HepG2 (cell line): Measurements from ENCODE around the gene UNC13D. TPM values are rescaled to one million over a fixed set of nuclear protein-coding genes. Genes with fewer than 3 reads are reported as not detected.

Experiments used
- CHCHD3 ChIP-seq: sonication (generic); formaldehyde crosslinking; IDR thresholded peaks from 2 replicates; pipeline ENCODE4 v1.8.0; 2022; ENCODE audit warnings: mild to moderate bottlenecking, missing genetic modification reagents, moderate library complexity
- FIP1L1 ChIP-seq: fragments of 200-400 bp; formaldehyde crosslinking; IDR thresholded peaks from 2 replicates; pipeline ENCODE4 v1.6.1; 2018; ENCODE audit warnings: low read depth, mild to moderate bottlenecking, low read length, moderate library complexity, borderline replicate concordance; ENCODE audit not compliant: insufficient read depth
- KMT2A ChIP-seq: sonication (generic); formaldehyde crosslinking; IDR thresholded peaks from 2 replicates; pipeline ENCODE4 v1.4.0; 2020; ENCODE audit warnings: missing genetic modification reagents
- NCOA1 ChIP-seq: sonication (generic); formaldehyde crosslinking; IDR thresholded peaks from 2 replicates; pipeline ENCODE4 v1.9.0; 2021; ENCODE audit warnings: missing genetic modification reagents
- NFATC3 ChIP-seq: sonication (generic); formaldehyde crosslinking; IDR thresholded peaks from 2 replicates; pipeline ENCODE4 v1.5.1; 2020; ENCODE audit warnings: mild to moderate bottlenecking, missing genetic modification reagents
- NONO ChIP-seq, 2 experiments: fragments of 450-650 bp in 1 of 2; sonication (generic) in 1 of 2; formaldehyde crosslinking in 1 of 2; IDR thresholded peaks in 1 of 2; conservative IDR thresholded peaks in 1 of 2; 2 replicates each; pipeline versions ENCODE4 v1.6.1 to v1.8.0; 2017 to 2022; ENCODE audit warnings: mild to moderate bottlenecking in 1 of 2, missing genetic modification reagents in 1 of 2, moderate library complexity in 1 of 2
- RXRB ChIP-seq: IDR thresholded peaks from 2 replicates; pipeline ENCODE4 v1.6.1; 2016; ENCODE audit warnings: borderline replicate concordance, missing genetic modification reagents, missing compliant biosample characterization
- XRCC5 ChIP-seq: fragments of 200-400 bp; formaldehyde crosslinking; optimal IDR thresholded peaks from 2 replicates; pipeline ENCODE3; 2017; ENCODE audit warnings: mild to moderate bottlenecking, low read length
- ZNF136 ChIP-seq: sonication (generic); formaldehyde crosslinking; IDR thresholded peaks from 2 replicates; pipeline ENCODE4 v1.8.1; 2022; ENCODE audit warnings: low read depth, mild to moderate bottlenecking, moderate library complexity, missing genetic modification reagents
- ZNF598 ChIP-seq: sonication (generic); formaldehyde crosslinking; IDR thresholded peaks from 2 replicates; pipeline ENCODE4 v1.5.1; 2020; ENCODE audit warnings: mild to moderate bottlenecking, missing genetic modification reagents, borderline replicate concordance
- ZNF878 ChIP-seq: sonication (generic); formaldehyde crosslinking; IDR thresholded peaks from 2 replicates; pipeline ENCODE4 v1.8.1; 2023; ENCODE audit warnings: mild to moderate bottlenecking, missing genetic modification reagents, moderate library complexity
- polyA plus RNA-seq, 8 experiments: library from polyadenylated mRNA; depleted of rRNA in 3 of 8; stranded (reverse) in 7 of 8; unstranded in 1 of 8; fragments of >200 nt; fragmentation: Illumina TruSeq in 4 of 8; extraction: Trizol in 4 of 8; gene quantifications; 2 replicates each; pipeline versions ENCODE4 v1.2.1 to v1.2.3, GENCODE V29; 2011 to 2016; ENCODE audit warnings: low read depth in 4 of 8, missing spikeins in 1 of 8, mixed read lengths in 1 of 8; ENCODE audit not compliant: insufficient read depth in 1 of 8
- total RNA-seq, 5 experiments: library from RNA; depleted of rRNA; stranded (reverse); fragments of >200 nt; fragmentation: Illumina TruSeq; extraction: Trizol; gene quantifications; 2 replicates each; pipeline ENCODE4 v1.2.3, GENCODE V29; 2016; ENCODE audit warnings: low read depth in 1 of 5
- TF ChIP-seq, protein P1 (sequence below): sonication (generic); formaldehyde crosslinking; IDR thresholded peaks from 2 replicates; pipeline ENCODE4 v1.5.0; 2020; ENCODE audit warnings: mild to moderate bottlenecking, missing genetic modification reagents
- TF ChIP-seq, protein P2 (sequence below): sonication (generic); formaldehyde crosslinking; conservative IDR thresholded peaks from 2 replicates; pipeline ENCODE4 v1.8.0; 2022; ENCODE audit warnings: mild to moderate bottlenecking, moderate library complexity, missing genetic modification reagents
- TF ChIP-seq, protein P3 (sequence below): IDR thresholded peaks from 2 replicates; pipeline ENCODE4 v1.6.1; 2016; ENCODE audit warnings: missing compliant biosample characterization, missing genetic modification reagents, borderline replicate concordance
- TF ChIP-seq, protein P4 (sequence below): sonication (generic); formaldehyde crosslinking; IDR thresholded peaks from 2 replicates; pipeline ENCODE4 v1.5.0; 2020; ENCODE audit warnings: missing genetic modification reagents
- TF ChIP-seq, protein P5 (sequence below): sonication (generic); formaldehyde crosslinking; IDR thresholded peaks from 2 replicates; pipeline ENCODE4 v1.4.0; 2020; ENCODE audit warnings: low read depth, missing genetic modification reagents
- TF ChIP-seq, protein P6 (sequence below): sonication (generic); formaldehyde crosslinking; IDR thresholded peaks from 2 replicates; pipeline ENCODE4 v1.5.0; 2020; ENCODE audit warnings: missing genetic modification reagents, mild to moderate bottlenecking, borderline replicate concordance

Gene UNC13D
- total and polyA plus RNA-seq, 2 of the 13 experiments (the other 11 are each of a cell fraction or from before 2014, with no cell fraction given), result 29.7 to 42.7 TPM

DNA sequence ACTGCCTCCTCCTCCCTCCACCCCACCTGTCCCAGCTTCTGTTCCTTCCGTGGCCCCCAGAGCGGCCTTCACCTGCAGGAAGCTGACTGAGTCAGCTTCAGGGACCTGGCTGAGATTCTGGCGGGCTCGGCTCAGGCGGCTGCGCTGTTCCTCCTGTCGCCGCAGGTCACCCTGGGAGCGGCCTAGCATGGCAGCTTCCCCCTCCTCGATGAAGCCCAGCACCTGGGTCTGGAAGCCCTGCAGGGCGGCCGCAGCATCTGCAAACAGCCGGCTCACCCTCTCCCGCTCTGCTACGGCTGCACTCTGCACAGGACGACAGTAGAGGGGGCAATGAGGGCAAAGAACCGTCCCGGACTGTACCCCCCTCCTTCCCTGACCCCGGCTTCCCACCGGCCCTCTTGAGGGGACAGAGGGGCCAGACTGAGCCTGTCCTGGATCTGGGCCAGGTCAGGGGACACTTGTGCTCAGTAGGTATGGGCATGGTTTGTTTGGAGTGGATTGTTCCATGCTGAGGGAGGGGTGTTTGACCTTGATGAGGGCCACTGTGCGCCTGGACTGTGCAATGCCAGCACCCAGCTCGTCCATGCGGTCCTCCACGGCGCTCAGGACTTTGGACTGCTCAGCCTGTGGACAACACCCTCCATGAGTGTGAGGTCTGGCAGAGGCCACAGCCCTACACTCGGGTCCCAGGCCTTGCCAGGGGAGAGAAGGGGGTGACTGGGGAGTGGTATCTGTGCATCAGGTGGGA lies 32.2 kb upstream of the UNC13D start (continued):
- TF ChIP-seq, protein P1, sequence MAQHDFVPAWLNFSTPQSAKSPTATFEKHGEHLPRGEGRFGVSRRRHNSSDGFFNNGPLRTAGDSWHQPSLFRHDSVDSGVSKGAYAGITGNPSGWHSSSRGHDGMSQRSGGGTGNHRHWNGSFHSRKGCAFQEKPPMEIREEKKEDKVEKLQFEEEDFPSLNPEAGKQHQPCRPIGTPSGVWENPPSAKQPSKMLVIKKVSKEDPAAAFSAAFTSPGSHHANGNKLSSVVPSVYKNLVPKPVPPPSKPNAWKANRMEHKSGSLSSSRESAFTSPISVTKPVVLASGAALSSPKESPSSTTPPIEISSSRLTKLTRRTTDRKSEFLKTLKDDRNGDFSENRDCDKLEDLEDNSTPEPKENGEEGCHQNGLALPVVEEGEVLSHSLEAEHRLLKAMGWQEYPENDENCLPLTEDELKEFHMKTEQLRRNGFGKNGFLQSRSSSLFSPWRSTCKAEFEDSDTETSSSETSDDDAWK (CRISPR knock-in tag), result no peak
- TF ChIP-seq ZNF136 (CRISPR knock-in tag) (peak; percentile 95), CHCHD3 (CRISPR knock-in tag) (no peak), ZNF598 (CRISPR knock-in tag) (no peak), FIP1L1 (peak; percentile 90; the same call in 1 of the 2 replicates), RXRB (CRISPR knock-in tag) (peak; percentile 93), NFATC3 (CRISPR knock-in tag) (peak; percentile 63; the same call in 1 of the 2 replicates), KMT2A (CRISPR knock-in tag) (no peak; the same call in 1 of the 2 replicates), ZNF878 (CRISPR knock-in tag) (peak; percentile 70), NCOA1 (CRISPR knock-in tag) (peak; percentile 98; the same call in 1 of the 2 replicates), XRCC5 (peak; percentile 78), NONO (IDR thresholded peaks at IDR 0.05) (no peak), NONO (CRISPR knock-in tag; conservative IDR thresholded peaks at IDR 0.05) (peak; percentile 99)
- TF ChIP-seq, protein P2, sequence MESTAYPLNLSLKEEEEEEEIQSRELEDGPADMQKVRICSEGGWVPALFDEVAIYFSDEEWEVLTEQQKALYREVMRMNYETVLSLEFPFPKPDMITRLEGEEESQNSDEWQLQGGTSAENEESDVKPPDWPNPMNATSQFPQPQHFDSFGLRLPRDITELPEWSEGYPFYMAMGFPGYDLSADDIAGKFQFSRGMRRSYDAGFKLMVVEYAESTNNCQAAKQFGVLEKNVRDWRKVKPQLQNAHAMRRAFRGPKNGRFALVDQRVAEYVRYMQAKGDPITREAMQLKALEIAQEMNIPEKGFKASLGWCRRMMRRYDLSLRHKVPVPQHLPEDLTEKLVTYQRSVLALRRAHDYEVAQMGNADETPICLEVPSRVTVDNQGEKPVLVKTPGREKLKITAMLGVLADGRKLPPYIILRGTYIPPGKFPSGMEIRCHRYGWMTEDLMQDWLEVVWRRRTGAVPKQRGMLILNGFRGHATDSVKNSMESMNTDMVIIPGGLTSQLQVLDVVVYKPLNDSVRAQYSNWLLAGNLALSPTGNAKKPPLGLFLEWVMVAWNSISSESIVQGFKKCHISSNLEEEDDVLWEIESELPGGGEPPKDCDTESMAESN (CRISPR knock-in tag), result peak; percentile 98
- TF ChIP-seq, protein P3, sequence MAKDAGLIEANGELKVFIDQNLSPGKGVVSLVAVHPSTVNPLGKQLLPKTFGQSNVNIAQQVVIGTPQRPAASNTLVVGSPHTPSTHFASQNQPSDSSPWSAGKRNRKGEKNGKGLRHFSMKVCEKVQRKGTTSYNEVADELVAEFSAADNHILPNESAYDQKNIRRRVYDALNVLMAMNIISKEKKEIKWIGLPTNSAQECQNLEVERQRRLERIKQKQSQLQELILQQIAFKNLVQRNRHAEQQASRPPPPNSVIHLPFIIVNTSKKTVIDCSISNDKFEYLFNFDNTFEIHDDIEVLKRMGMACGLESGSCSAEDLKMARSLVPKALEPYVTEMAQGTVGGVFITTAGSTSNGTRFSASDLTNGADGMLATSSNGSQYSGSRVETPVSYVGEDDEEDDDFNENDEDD, result peak; percentile 76
- TF ChIP-seq, protein P4, sequence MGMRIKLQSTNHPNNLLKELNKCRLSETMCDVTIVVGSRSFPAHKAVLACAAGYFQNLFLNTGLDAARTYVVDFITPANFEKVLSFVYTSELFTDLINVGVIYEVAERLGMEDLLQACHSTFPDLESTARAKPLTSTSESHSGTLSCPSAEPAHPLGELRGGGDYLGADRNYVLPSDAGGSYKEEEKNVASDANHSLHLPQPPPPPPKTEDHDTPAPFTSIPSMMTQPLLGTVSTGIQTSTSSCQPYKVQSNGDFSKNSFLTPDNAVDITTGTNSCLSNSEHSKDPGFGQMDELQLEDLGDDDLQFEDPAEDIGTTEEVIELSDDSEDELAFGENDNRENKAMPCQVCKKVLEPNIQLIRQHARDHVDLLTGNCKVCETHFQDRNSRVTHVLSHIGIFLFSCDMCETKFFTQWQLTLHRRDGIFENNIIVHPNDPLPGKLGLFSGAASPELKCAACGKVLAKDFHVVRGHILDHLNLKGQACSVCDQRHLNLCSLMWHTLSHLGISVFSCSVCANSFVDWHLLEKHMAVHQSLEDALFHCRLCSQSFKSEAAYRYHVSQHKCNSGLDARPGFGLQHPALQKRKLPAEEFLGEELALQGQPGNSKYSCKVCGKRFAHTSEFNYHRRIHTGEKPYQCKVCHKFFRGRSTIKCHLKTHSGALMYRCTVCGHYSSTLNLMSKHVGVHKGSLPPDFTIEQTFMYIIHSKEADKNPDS (CRISPR knock-in tag), result peak; percentile 96
- TF ChIP-seq, protein P5, sequence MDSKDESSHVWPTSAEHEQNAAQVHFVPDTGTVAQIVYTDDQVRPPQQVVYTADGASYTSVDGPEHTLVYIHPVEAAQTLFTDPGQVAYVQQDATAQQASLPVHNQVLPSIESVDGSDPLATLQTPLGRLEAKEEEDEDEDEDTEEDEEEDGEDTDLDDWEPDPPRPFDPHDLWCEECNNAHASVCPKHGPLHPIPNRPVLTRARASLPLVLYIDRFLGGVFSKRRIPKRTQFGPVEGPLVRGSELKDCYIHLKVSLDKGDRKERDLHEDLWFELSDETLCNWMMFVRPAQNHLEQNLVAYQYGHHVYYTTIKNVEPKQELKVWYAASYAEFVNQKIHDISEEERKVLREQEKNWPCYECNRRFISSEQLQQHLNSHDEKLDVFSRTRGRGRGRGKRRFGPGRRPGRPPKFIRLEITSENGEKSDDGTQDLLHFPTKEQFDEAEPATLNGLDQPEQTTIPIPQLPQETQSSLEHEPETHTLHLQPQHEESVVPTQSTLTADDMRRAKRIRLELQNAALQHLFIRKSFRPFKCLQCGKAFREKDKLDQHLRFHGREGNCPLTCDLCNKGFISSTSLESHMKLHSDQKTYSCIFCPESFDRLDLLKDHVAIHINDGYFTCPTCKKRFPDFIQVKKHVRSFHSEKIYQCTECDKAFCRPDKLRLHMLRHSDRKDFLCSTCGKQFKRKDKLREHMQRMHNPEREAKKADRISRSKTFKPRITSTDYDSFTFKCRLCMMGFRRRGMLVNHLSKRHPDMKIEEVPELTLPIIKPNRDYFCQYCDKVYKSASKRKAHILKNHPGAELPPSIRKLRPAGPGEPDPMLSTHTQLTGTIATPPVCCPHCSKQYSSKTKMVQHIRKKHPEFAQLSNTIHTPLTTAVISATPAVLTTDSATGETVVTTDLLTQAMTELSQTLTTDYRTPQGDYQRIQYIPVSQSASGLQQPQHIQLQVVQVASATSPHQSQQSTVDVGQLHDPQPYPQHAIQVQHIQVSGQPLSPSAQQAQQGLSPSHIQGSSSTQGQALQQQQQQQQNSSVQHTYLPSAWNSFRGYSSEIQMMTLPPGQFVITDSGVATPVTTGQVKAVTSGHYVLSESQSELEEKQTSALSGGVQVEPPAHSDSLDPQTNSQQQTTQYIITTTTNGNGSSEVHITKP (CRISPR knock-in tag), result peak; percentile 99
- TF ChIP-seq, protein P6, sequence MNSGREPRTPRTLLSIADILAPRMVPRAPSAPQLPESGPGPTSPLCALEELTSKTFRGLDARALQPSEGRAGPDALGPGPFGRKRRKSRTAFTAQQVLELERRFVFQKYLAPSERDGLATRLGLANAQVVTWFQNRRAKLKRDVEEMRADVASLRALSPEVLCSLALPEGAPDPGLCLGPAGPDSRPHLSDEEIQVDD (CRISPR knock-in tag), result no peak
